Fibroblast of pulmonary artery (primary cell): ENCODE measurements around the gene ATP2A2.

Experiments
- DNase-seq: peaks from one replicate; pipeline ENCODE4 v3.0.0-alpha.2; 2010; ENCODE audit warnings: low read depth
- H3K4me3 ChIP-seq: replicated peaks from 2 replicates; pipeline ENCODE4 v1.5.1; 2011; ENCODE audit warnings: low read depth, mild to moderate bottlenecking, control low read depth, low read length, moderate library complexity
- TF ChIP-seq, protein P1 (sequence below): IDR thresholded peaks from 2 replicates; pipeline ENCODE4 v1.5.1; 2011; ENCODE audit warnings: mild to moderate bottlenecking, control low read depth, low read length, inconsistent platforms; ENCODE audit errors: missing control alignments

ATP2A2 gene

DNA sequence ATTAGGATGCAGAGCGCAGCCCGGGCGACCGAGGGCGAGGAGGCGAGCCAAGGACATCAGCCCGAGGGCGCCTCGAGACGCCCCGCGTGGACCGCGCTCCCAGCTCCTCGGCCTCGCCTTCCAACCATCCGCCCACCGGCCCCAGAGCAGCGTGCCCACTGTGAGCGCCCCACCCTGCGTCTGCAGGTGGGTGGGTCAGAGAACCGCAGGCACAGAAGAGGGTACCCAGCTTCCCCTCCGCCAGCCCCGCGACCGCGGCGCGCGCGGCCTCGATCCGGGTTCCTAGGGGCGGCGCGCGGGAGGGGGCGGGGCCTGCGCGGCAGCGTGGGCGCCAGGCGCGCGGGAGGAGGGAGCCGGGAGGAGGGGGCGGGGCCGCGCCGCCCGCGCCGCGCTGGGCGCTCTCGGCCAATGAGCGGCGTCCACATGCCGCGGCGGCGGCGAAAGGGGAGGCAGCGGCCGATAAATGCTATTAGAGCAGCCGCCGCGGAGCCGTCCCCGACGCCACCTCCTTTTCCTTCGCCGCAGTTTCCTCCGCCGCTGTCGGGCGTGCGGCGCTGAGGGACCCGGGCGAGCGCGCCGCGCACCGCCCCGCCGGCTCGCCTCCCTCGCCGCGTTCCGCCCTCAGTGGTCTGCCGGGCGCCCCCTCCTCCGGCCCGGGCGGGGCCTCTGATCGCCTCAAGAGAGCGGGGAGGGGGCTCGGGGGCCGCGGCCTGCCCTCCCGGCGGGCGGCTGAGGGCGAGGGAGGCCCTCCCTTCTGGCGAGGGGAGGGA lies at the start of gene ATP2A2:
Gene ATP2A2, plus strand, starts transcription at position 469 of the 770 bp plus-strand sequence. CDS start 543 bp downstream, outside the sequence.
- DNase-seq, result peak; percentile 88
- H3K4me3 ChIP-seq, result peak within 1 kb of the TSS; percentile 77
- TF ChIP-seq, protein P1, sequence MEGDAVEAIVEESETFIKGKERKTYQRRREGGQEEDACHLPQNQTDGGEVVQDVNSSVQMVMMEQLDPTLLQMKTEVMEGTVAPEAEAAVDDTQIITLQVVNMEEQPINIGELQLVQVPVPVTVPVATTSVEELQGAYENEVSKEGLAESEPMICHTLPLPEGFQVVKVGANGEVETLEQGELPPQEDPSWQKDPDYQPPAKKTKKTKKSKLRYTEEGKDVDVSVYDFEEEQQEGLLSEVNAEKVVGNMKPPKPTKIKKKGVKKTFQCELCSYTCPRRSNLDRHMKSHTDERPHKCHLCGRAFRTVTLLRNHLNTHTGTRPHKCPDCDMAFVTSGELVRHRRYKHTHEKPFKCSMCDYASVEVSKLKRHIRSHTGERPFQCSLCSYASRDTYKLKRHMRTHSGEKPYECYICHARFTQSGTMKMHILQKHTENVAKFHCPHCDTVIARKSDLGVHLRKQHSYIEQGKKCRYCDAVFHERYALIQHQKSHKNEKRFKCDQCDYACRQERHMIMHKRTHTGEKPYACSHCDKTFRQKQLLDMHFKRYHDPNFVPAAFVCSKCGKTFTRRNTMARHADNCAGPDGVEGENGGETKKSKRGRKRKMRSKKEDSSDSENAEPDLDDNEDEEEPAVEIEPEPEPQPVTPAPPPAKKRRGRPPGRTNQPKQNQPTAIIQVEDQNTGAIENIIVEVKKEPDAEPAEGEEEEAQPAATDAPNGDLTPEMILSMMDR, result no peak

DNA sequence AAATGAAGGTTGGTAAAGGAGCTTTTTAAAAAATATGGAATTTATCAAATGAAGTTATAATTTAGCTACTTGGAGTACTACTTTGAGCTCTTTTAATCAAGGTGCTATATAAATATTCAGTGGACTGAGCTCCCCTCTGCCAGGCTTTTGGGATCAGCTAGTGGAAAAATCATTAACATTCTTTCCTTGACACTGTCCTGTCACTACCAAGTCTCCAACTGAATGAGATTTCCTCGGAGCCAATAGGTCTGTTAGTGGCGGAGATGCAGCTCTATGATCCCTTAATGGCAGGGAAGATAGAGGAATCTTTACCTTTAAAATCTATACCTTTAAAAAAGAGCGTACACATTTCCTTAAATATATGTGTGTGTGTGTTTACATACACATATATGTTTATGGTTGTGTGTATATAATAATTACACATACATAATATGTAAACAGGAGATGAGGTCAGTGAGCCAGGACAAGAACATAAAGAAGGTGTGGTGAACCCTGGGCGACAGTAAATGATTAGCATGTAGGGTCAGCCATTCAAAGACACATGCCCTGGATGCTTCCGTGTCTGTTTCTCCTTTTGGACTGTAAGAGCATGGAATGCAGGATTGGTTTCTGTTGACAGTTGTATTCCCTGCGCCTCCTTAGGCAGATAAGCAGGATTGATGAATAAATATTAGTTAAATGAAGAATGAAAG lies 47.7 kb upstream of the ATP2A2 start:
- no peak for DNase-seq
- H3K4me3 ChIP-seq, result no peak overlapping the region
- TF ChIP-seq, protein P1, result no peak

DNA sequence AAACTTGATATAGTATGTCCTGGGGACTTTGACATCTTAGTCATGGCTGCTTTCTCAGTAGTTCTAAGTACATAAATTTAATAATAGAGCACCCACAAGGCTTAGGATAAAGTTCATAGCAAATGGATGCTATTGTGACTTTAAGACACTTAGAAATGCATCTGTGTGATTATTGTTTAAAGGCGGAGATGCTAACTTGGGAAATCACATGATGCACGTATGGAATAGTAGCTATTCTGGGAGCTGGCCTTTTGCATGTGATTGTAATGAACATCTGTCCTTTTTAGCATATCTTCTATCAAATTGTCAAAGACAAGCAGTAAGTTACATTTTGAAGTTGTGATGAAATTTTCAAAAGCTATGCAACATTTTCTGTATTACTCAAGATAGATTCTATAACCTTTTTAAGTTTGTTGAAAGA lies 46.7 kb upstream of the ATP2A2 start:
- DNase-seq, result no peak
- H3K4me3 ChIP-seq, result no peak overlapping the region
- TF ChIP-seq, protein P1, result no peak

DNA sequence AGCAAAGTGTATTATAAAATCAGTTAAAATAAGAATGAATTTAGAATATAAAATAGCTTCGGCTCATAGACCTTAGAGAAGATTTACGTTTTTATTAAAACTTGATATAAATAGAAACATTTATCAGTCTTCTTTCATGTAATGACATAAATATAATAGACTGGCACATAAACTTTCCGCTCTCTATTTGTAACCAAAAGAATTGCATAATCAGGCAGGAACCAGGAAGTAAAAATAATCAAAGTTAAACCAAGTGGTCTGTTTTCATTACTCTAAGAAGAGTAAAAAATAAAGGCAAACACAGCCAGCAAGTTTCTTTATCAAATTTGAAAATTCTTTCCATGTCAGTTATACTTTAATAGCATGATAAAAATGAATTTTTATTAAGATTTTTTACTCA lies 46.3 kb upstream of the ATP2A2 start:
- H3K4me3 ChIP-seq, result no peak overlapping the region
- DNase-seq, result peak; percentile 52
- TF ChIP-seq, protein P1, result no peak

DNA sequence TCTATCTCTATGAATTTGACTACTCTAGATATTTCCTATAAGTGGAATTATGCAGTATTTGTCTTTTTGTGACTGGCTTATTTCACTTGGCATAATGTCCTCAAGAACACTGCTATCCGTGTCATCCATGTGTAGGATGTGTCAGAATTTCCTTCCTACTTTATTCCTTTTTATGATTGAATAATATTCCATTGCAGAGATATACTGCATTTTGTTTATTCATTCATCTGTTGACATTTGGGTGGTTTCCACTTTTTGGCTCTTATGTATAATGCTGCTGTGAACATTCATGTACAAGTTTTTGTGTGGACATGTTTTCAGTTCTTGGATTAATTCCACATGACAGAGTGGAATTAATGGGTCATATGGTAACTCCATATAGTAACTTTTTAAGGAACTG lies 45.7 kb upstream of the ATP2A2 start:
- DNase-seq, result no peak
- TF ChIP-seq, protein P1, result no peak

DNA sequence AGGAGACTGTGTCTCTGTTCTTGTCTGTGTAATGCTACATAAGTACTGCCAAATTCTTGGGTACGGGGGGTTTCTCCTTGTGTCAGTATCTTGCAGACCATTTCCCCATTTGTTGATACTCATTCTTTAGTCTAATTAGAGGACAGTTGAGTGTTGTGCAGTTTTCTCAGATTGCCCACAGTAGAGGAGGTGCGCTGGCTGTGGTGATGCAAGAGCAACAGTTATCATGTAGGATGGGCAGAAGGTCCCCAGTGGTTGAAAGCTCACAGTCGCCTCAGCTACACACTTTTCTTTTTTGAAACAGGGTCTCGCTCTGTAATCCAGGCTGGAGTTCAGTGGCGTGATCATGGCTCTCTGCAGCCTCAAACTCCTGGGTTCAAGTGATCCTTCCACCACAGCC lies 37.8 kb upstream of the ATP2A2 start:
- TF ChIP-seq, protein P1, result no peak
- DNase-seq, result no peak

More for the DNA sequence above, 45.7 kb upstream of the ATP2A2 start:
- H3K4me3 ChIP-seq, result no peak overlapping the region

More for the DNA sequence above, 37.8 kb upstream of the ATP2A2 start:
- no peak overlapping the region for H3K4me3 ChIP-seq
